DMS153 treated with DMSO at 0.1 percent for 48 hours (cell line): ENCODE measurements around the gene ZNF536.
"Not testable (repeated sequence)": the region's sequence is repeated elsewhere in the genome, so short reads cannot be mapped to it uniquely, and the experiment has no call there.

Experiments
- DNase-seq: peaks from one replicate; lab custom pipeline; 2025; ENCODE audit not compliant: unreplicated experiment; lab: John Stamatoyannopoulos, UW

Gene ZNF536

GRCh38 chr19:30444253-30444671 lies 72.1 kb downstream of the ZNF536 start:
- DNase-seq = no peak

- no peak for DNase-seq
Measured at GRCh38 chr19:30444686-30445232, 72.6 kb downstream of the ZNF536 start.

GRCh38 chr19:30445385-30445784 lies 73.2 kb downstream of the ZNF536 start:
- DNase-seq = no peak

GRCh38 chr19:30446120-30446519 lies 73.9 kb downstream of the ZNF536 start:
- not testable (repeated sequence) for DNase-seq

GRCh38 chr19:30446850-30447552 lies 74.8 kb downstream of the ZNF536 start:
- DNase-seq = no peak

- no peak for DNase-seq
Measured at GRCh38 chr19:30447553-30447870, 75.3 kb downstream of the ZNF536 start.

GRCh38 chr19:30448386-30449077 lies 76.3 kb downstream of the ZNF536 start:
- no peak for DNase-seq

GRCh38 chr19:30449078-30449590 lies 77.0 kb downstream of the ZNF536 start:
- DNase-seq = no peak

GRCh38 chr19:30449673-30450072 lies 77.5 kb downstream of the ZNF536 start:
- no peak for DNase-seq

GRCh38 chr19:30450100-30450499 lies 77.9 kb downstream of the ZNF536 start:
- DNase-seq = no peak

- no peak for DNase-seq
Measured at GRCh38 chr19:30450835-30451321, 78.7 kb downstream of the ZNF536 start.

GRCh38 chr19:30452931-30453330 lies 80.7 kb downstream of the ZNF536 start:
- DNase-seq = no peak

- no peak for DNase-seq
Measured at GRCh38 chr19:30453743-30454142, 81.6 kb downstream of the ZNF536 start.

GRCh38 chr19:30455881-30456280 lies 83.7 kb downstream of the ZNF536 start:
- no peak for DNase-seq

GRCh38 chr19:30457484-30457883 lies 85.3 kb downstream of the ZNF536 start:
- DNase-seq = no peak

- no peak for DNase-seq
Measured at GRCh38 chr19:30459859-30460258, 87.7 kb downstream of the ZNF536 start.

- no peak for DNase-seq
Measured at GRCh38 chr19:30464162-30464561, 92.0 kb downstream of the ZNF536 start.

GRCh38 chr19:30466598-30466997 lies 94.4 kb downstream of the ZNF536 start:
- DNase-seq = not testable (repeated sequence)

GRCh38 chr19:30467239-30467638 lies 95.1 kb downstream of the ZNF536 start:
- DNase-seq = no peak

GRCh38 chr19:30469774-30470173 lies 97.6 kb downstream of the ZNF536 start:
- no peak for DNase-seq

GRCh38 chr19:30471441-30471840 lies 99.3 kb downstream of the ZNF536 start:
- no peak for DNase-seq

- DNase-seq = no peak
Measured at GRCh38 chr19:30473334-30473867, 101.2 kb downstream of the ZNF536 start.
